ENCODE measurements around the gene ELP5.
"Not testable (repeated sequence)": the region's sequence is repeated elsewhere in the genome, so short reads cannot be mapped to it uniquely, and the experiment has no call there.

GRCh38 chr17:7243838-7244237 lies 8.2 kb upstream of the ELP5 start:
- TF ChIP-seq, protein P1, sequence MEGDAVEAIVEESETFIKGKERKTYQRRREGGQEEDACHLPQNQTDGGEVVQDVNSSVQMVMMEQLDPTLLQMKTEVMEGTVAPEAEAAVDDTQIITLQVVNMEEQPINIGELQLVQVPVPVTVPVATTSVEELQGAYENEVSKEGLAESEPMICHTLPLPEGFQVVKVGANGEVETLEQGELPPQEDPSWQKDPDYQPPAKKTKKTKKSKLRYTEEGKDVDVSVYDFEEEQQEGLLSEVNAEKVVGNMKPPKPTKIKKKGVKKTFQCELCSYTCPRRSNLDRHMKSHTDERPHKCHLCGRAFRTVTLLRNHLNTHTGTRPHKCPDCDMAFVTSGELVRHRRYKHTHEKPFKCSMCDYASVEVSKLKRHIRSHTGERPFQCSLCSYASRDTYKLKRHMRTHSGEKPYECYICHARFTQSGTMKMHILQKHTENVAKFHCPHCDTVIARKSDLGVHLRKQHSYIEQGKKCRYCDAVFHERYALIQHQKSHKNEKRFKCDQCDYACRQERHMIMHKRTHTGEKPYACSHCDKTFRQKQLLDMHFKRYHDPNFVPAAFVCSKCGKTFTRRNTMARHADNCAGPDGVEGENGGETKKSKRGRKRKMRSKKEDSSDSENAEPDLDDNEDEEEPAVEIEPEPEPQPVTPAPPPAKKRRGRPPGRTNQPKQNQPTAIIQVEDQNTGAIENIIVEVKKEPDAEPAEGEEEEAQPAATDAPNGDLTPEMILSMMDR (IDR thresholded peaks at IDR 0.05): not testable (repeated sequence)
- TF ChIP-seq POLR2A (IDR thresholded peaks at IDR 0.05): not testable (repeated sequence)

Measured in body of pancreas (tissue), 4 donors.